ENCODE data around the gene SLC10A3.
"Not testable (repeated sequence)": the region's sequence is repeated elsewhere in the genome, so short reads cannot be mapped to it uniquely, and the experiment has no call there.

SLC10A3 gene

DNA sequence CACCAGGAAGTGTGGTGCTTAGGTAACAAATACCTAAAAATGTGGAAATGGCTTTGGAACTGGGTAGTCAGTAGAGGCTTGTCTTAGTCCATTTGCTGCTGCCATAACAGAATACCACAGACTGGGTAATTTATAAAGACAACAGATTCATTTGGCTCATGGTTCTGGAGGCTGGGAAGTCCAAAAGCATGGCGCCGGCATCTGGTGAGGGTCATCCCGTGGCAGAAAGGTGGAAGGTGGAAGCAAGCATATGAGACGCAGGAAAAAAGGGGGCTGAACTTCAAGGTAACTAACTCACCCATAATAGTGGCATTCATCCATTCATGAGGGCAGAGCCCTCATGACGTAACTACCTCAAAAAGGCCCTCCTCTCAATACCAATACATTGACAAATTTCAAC, 19.0 kb upstream of the SLC10A3 start:
- no peak for DNase-seq

GRCh38 chrX:154508384-154508745, 17.9 kb upstream of the SLC10A3 start:
- no peak for DNase-seq

- DNase-seq, result no peak
These were observed 17.4 kb upstream of the SLC10A3 start for GRCh38 chrX:154507673-154508383.

DNA sequence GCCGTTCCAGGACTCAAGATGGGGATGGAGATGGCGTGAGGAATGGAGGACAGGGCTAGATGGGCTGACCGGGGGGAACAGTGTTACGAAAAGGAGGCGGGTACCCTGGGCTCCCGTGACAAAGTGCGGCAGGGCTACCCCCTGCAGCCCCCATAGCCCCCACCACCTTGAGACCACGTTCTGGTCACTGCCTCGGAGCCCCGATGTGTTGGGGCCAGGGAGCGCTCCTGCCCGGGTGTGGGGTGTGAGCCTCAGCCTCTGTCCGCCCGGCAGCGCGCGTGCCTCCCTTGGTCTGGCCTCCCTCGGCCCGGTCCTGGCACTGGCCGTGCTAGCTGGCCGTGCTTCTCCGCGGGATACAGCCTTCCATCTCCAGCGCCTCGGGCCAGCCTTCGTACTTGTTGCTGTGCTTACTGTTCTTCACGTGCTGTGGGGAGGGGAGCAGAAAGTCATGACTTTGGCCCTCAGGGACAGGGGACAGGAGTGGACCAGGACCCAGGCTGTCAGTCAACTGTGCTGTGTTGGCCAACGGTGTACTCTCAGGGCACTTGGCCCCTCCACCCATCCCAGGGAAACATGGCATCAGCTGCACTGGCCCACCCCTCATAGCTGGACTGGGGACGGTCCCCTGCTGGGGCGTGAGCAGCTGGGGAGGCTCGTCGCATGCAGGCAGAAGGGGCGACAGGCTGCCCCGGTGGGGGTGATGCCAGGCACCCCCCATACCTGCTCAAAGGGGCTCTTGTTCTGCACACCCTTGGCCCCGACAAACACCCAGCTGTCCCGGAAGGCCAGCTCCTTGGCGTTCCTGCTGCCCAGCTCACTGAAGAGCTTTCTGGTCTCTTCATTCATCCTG, 16.3 kb upstream of the SLC10A3 start:
- no peak for DNase-seq

GRCh38 chrX:154505734-154506133, 15.3 kb upstream of the SLC10A3 start:
- DNase-seq, result no peak

DNA sequence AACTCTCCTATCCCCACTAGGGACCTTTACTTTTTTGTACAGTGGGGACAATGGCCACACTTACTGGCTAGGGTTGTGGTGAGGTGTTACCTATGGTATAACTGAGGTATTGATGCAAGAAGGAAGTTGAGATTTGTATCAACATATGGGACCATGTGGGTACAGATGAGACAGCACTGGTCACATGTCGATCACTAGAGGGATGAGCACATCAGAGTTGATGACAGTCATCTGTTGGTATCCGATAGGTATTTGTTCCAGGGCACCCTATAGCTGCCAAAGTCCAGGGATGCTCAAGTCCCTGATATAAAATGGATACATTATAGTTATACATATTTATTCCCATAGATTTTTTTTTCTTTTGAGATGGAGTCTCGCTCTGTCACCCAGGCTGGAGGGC, 12.6 kb upstream of the SLC10A3 start:
- DNase-seq, result no peak

DNA sequence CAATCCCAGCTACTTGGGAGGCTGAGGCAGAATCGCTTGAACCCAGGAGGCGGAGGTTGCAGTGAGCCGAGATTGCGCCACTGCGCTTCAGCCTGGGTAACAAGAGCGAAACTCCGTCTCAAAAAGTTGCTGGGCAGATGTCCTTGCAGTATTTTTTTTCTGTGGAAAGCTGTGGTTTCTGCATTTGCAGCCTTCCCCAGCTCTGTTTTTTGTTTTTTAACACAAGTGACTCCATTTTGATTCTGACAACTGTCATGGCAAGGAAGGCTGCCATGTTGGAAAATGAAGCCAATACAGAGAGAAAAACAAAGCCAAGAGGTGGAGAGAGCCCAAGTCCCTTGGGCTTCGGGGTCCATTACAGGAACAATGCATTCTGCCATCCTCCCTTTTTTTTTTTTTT, 11.7 kb upstream of the SLC10A3 start:
- DNase-seq, result no peak

DNA sequence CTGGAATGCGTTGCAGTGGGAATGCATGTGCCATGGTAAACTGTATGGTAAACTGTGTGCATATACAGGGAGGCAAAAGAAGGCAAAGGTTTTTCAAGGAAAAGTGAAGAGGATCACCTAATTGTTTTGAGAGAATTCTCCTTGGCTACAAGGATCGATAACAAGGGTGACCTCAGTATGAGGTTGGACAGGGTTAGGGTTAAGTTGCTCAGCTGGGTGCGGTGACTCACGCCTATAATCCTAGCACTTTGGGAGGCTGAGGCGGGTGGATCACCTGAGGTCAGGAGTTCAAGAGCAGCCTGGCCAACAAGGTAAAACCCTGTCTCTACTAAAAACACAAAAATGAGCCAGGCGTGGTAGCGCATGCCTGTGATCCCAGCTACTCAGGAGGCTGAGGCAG, 11.0 kb upstream of the SLC10A3 start:
- not testable (repeated sequence) for DNase-seq

DNA sequence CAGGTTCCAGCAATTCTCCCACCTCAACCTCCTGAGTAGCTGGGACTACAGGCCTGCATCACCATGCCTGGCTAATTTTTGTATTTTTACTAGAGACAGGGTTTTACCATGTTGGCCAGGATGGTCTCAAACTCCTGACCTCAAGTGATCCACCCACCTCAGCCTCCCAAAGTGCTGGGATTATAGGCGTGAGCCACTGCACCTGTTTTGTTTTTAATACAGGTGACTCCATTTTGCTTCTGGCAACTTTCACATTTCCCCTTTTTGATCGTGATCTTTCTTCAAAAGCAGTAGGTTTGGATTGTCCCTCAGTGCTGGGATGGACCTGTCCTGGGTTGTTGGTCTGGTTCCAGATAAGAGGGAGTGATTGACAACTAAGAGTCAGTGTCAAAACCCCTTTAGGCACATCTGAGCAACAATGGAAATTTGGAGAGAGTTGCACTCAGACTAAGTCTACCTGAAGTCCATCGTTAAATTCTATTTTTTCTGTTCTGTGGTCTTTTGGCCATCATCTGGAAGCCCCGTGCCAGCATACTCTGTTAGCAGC, 6.2 kb upstream of the SLC10A3 start:
- not testable (repeated sequence) for DNase-seq

DNA sequence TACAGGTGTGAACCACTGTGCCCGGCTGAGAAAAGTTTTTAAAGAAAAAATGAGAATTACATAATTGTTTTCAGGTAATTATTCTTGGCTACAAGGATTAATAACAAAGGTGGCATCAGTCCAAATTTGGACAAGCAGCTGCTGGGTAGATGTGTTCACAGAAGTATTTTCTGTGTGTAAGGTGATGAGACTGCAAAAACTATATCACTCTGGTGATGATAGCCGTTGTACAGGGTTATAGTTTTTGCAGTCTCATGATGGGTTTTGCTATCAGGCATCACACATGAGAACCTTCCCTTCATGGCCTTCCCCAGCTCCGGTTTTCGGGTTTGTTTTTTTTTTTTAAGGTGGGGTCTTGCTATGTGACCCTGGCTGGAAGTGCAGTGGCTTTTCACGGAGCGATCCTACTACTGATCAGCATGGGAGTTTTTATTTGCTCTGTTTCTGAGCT, 5.1 kb upstream of the SLC10A3 start:
- DNase-seq, result no peak

DNA sequence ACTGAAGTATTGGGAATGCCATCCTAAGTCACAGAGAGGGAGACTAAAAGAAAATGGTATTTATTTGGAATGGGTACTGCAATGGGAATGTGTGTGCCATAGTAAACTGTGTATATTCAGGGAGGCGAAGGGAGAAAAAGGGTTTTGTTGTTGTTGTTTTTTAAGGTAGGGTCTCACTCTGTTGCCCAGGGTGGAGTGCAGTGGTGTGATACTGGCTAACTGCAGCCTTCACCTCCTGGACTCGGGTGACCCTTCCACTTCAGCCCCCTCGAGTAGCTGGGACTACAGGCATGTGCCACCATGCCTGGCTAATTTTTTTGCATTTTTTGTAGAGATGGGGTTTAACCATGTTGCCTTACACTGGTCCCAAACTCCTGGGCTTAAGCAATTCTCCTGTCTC, 4.3 kb upstream of the SLC10A3 start:
- no peak for DNase-seq

GRCh38 chrX:154490021-154490413, 412 bp downstream of the SLC10A3 start:
- peak; percentile 45 for DNase-seq

DNA sequence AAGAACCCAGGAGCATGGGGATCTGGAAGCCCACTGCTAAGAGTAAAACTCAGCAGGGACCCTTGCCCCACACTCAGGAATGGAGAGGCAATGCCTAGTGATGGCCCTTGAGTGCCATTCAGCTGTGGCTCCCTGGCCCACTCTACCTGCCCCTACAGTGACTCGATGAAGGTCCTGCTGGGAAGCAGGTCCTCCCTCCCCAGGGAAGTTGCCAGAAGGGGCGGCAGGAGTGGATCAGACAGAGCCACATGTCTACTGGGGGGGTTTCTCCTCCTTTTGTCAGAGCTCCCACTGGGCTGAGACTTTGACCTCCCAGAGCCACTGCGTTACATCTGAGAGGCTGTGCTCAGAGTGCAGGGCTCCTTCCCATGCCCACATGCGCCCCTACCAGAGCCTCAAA, 1.2 kb downstream of the SLC10A3 start:
- no peak for DNase-seq

GRCh38 chrX:154488336-154489075, 1.9 kb downstream of the SLC10A3 start:
- no peak for DNase-seq

GRCh38 chrX:154487518-154488290, 2.7 kb downstream of the SLC10A3 start:
- no peak for DNase-seq

DNA sequence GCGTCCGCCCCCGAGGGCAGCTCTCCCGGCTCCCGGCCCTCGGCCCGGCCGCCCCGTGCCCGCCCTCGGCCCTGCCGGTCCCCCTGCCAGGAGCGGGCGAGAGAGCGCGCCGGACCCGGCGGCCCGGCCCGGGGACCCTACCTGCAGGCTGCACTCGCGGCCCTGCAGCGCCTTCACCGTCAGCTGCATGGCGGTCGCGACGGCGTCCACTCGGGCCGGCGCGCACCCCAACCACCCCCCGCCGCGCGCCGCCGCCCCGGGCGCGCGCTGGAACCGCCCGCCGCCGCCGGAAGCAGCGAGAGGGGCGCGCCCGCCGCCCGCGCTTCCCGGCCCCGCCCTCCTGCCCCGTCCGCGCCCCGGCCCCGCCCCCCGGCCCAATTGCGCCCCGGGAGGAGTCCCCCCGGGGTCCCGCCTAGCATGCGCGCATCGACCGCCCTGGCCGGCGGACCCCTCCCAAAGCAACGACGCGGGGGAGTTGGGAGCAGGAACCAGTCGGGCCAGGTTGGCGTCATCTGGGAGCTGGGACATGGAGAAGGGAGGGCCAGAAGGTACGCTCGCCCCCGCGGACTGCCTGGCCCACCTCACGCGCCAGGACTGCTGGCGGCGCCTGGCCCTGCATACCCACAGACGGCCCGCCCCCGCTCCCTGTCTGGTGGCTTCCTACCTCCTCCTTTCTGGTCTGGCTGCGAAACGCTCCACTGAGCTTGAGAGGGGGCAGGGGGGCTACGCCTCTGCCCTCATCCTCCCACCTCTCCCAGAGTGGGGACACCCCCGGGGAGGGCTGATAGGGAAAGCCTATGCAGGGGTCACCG, 3.8 kb downstream of the SLC10A3 start, which contains the start of gene UBL4A:
TSS of gene UBL4A (minus strand) at position 220 of the 812 bp plus-strand sequence. CDS start at position 189, 31 bp downstream.
- peak; percentile 71 for DNase-seq

DNA sequence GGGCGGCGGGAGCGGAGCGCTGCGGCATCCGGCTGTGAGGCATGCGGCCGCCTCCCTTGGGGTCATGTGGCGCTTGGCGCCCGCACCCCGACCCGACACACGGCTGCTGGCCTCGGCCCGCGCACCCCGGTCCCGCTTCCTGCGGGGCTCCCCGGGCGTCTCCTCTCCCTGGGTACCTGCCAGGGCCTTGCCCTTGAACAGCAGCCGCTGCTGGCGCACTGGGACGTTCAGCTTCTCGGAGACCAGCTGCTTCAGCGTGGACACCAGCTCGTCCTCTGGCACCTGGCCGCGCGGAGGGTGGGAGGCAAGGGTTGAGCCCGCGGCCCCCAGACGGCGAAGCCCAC, 4.4 kb downstream of the SLC10A3 start:
- DNase-seq, result peak; percentile 43

DNA sequence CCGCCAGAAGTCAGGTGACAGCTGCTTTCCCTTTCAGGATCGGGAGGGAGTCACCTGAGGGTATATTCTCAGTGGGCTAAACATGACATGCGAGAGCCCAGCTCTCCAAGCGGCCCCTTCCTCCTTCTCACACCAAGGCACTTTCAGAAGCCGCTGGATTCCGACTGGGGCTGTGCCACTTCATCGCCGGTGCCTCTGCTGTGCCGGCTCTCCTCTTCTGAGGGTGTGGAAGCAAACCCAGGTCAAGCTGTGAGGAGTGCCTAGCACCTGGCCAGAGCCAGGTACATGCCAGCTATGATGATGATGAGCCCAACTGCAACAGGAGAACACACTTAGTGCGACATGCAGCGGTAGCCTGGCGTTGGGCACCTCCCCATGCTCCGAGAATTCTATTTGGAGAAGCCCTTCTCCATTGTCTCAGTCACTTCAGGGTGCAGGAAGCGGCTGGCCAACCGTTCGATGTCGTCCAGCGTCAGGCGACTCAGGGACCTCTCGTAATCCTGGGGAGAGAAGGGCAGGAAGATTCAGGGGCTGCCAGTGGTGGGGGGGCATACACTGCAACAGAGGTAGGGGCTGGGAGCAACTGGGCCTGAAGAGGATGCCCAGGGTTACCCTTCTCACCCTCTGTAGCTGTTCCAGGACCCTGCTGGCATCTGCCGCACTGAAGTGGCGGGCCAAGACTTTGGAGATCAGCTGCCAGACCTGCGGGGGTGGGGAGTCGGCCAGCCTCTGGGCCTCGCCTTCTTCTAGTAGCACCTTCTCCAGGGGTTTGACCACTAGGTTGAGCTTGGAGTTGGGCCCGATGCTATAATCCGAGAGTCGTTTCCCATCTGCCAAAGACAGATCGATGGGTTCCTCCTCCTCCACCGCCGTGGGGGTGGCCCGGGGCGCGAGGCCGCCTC, 5.0 kb downstream of the SLC10A3 start:
- no peak for DNase-seq

DNA sequence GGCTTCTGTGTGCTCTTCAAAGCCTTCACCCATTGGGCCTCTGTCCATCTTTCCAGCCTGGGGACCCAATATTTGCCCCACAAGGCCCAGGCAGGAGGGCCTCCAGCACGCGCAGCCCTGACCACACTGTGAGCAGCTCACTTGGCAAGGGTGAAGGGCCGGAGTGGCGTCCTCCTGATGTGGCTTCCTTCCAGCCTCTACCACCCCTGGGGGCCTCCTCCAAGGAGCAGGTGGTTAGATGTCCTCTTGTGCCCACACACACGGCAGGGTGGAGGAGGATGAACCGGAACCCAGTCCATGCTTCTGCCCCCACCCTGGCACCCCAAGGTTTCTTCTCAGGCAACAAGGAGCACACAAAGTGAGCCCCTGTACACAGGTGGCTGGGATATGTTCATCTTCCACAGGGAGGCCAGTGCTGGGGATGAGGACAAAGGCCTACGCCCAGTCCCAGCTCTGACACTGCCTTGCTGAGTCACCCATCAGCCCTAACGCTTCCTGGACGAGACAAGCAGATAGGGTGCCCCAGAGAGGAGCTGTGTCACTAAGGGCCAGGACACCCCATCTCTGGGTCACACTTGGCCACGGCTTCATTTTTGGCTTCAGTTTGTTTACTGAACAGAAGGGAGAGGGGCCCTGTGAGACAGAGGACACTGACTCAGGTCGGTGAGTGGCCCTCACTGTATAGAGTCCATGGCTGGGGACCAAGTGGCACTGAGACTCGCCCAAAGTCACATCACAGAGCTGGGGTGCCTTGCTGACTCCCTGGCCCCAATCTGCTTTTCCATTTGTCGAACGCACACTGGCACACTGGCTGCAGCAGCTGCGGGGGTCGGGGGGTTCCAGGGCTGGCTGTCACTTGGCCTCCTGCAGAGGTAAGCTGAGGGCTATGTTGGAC, 5.9 kb downstream of the SLC10A3 start:
- peak; percentile 23 for DNase-seq

Data from activated CD4-positive, alpha-beta T cell treated with anti-CD3 and anti-CD28 coated beads, Interleukin-2, Interleukin-6, amounts not matched to agents 100 ng/mL and 50 ng/mL, durations not matched to agents 16 hours and 8 hours (primary cell).